Heart left ventricle (tissue), 16 donors: Measurements from ENCODE around the gene ELANE. TPM values are rescaled to one million over a fixed set of nuclear protein-coding genes. Genes with fewer than 3 reads are reported as not detected.

Source experiments
- ATAC-seq, 4 donors: fragments of 200-7000 bp; cut with Tn5 transposase; one replicate each; pipeline ENCODE4 v1.9.1; 2020 to 2022; ENCODE audit warnings: moderate library complexity in 4 of 4, mild to moderate bottlenecking in 3 of 4, moderate number of reproducible peaks in 1 of 4
- DNase-seq, 5 donors: peaks; one replicate each; pipeline ENCODE4 v3.0.0-alpha.2; 2020
- H3K27ac ChIP-seq, 12 donors: fragments of 200-600 bp; sonication (generic) in 4 of 12; one replicate each; pipeline versions ENCODE4 v1.5.0 to v1.8.0; 2016 to 2022; ENCODE audit warnings: mild to moderate bottlenecking in 2 of 12
- H3K27me3 ChIP-seq, 9 donors: fragments of 200-600 bp; sonication (generic) in 2 of 9; one replicate each; pipeline versions ENCODE4 v1.5.1 to v1.8.0; 2016 to 2022; ENCODE audit warnings: mild to moderate bottlenecking in 3 of 9
- H3K36me3 ChIP-seq, 9 donors: fragments of 200-600 bp; sonication (generic) in 2 of 9; one replicate each; pipeline versions ENCODE4 v1.5.0 to v1.8.0; 2018 to 2022; ENCODE audit warnings: mild to moderate bottlenecking in 2 of 9
- H3K4me1 ChIP-seq, 12 donors: fragments of 200-600 bp; sonication (generic) in 4 of 12; one replicate each; pipeline versions ENCODE4 v1.5.0 to v1.8.0; 2016 to 2022; ENCODE audit warnings: mild to moderate bottlenecking in 3 of 12
- H3K4me3 ChIP-seq, 12 donors: fragments of 200-600 bp; sonication (generic) in 4 of 12; one replicate each; pipeline versions ENCODE4 v1.5.0 to v1.8.0; 2017 to 2022; ENCODE audit warnings: mild to moderate bottlenecking in 9 of 12, moderate library complexity in 4 of 12
- H3K9me3 ChIP-seq, 12 donors: fragments of 200-600 bp; sonication (generic) in 4 of 12; one replicate each; pipeline versions ENCODE4 v1.5.0 to v1.8.0; 2016 to 2022; ENCODE audit warnings: mild to moderate bottlenecking in 1 of 12
- POLR2A ChIP-seq, 2 donors: fragments of 450-650 bp; IDR thresholded peaks; one replicate each; pipeline ENCODE4 v1.6.1; 2017; ENCODE audit warnings: antibody characterized with exemption in 2 of 2, mild to moderate bottlenecking in 2 of 2, moderate library complexity in 2 of 2
- WGBS, 4 donors: extraction: QIAGEN DNeasy Blood & Tissue Kit in 2 of 4; methylation state at CpG; one replicate each; pipeline versions ENCODE4 v1.1.5 to v1.1.7; 2013 to 2018; 5-methylcytosine and 5-hydroxymethylcytosine counted together
- intact Hi-C, 10 donors: fragments of 100-400 bp; cut with DNase I; formaldehyde crosslinking; loops; one replicate each; pipeline versions ENCODE4 v1.11.1 to v1.14.2; 2022
- polyA plus RNA-seq, 2 donors: library from polyadenylated mRNA; stranded (reverse); fragments of 200-250 nt; gene quantifications; one replicate each; pipeline ENCODE4 v1.2.3, GENCODE V29; 2013
- total RNA-seq, 9 donors: library from RNA; depleted of rRNA in 2 of 9; stranded (reverse); fragments of >200 nt in 2 of 9; fragmentation: NEBNext Ultra II Directional in 3 of 9; extraction: Animal tissue kit (Norgen Biotek cat#: 25700) in 3 of 9; gene quantifications; one replicate each; pipeline versions ENCODE4 v1.1.0 to v1.2.4, GENCODE V29; 2016 to 2023
- TF ChIP-seq, protein P1 (sequence below), 12 donors: fragments of 200-600 bp; sonication (generic) in 4 of 12; IDR thresholded peaks; one replicate each; pipeline versions ENCODE4 v1.5.0 to v1.8.0; 2018 to 2022; ENCODE audit warnings: antibody characterized with exemption in 12 of 12, mild to moderate bottlenecking in 5 of 12
- donor health status: ischemic (EF 13 %, LVEDD 7.1; RV severe dilation, severe dysfunction).
- donor health status: healthy with polysubstance abuse.
- donor health status: DM: no; HTN: yes; CAD: no.
- donor health status: DM: no; HTN: no; CAD: no.
- donor health status: ischemic (EF 25% LVEDD 6.9; RV normal size, moderate dysfunction).
- donor health status: ischemic (EF 25% LVEDD 5.7; RV mildly dilated, moderate dysfunction).
- donor health status: healthy.
- donor health status: DM: yes; HTN: yes; CAD: no.
- donor health status: ischemic (EF 35%, LVEDD 5.7; RV mildly dilated, moderate dysfunction).
- donor health status: nonischemic (EF 11% LVEDD 7.7; RV severe dilation, severe dysfunction).
- donor health status: DM: yes; HTN: yes; CAD: no.
- donor health status: PGD.
- donor health status: ischemic (EF 29% LVEDD 5.4; RV normal size, mild dysfunction).
- donor health status: nonischemic (EF 23%, LVEDD 6.1; RV moderate dilation, normal function).

The ELANE gene
- total and polyA plus RNA-seq, 11 donors: 0.42 to 1.8 (median 1.2) TPM; not detected in 5

DNA sequence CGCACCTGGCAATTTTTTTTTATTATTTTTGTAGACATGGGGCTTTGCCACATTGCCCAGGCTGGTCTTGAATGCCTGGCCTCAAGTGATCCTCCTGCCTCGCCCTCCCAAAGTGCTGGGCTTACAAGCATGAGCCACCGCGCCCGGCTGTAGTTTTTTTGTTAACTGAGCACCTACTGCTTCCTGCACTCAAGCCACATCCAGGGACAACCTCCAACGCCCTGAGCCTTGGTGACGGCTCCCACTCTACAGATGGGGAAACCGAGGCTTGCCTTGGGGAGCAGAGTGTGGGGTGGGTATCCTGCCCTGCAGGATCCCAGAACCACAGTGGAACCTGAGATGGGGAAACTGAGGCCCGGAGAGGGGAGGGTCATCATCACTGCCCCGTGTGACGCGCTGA is 3.0 kb downstream of the ELANE start:
- Histone ChIP-seq H3K4me1 (peaks cover 0 to 40% (median 9%) of the 10 kb centered on the region in 12 donors), H3K27me3 (peaks cover 9 to 63% (median 24%) of the 10 kb centered on the region in 9 donors), H3K9me3 (no peaks in the 10 kb centered on the region), H3K36me3 (no peaks in the 10 kb centered on the region), H3K4me3 (no peak overlapping the region), H3K27ac (no peak overlapping the region)
- 80 to 90% (median 87%) methylated on average over 5 to 12 of the region's 12 CpGs for WGBS, 4 donors
- TF ChIP-seq, protein P1, sequence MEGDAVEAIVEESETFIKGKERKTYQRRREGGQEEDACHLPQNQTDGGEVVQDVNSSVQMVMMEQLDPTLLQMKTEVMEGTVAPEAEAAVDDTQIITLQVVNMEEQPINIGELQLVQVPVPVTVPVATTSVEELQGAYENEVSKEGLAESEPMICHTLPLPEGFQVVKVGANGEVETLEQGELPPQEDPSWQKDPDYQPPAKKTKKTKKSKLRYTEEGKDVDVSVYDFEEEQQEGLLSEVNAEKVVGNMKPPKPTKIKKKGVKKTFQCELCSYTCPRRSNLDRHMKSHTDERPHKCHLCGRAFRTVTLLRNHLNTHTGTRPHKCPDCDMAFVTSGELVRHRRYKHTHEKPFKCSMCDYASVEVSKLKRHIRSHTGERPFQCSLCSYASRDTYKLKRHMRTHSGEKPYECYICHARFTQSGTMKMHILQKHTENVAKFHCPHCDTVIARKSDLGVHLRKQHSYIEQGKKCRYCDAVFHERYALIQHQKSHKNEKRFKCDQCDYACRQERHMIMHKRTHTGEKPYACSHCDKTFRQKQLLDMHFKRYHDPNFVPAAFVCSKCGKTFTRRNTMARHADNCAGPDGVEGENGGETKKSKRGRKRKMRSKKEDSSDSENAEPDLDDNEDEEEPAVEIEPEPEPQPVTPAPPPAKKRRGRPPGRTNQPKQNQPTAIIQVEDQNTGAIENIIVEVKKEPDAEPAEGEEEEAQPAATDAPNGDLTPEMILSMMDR (IDR thresholded peaks at IDR 0.05): no peak
- TF ChIP-seq POLR2A (IDR thresholded peaks at IDR 0.05): no peak
- ATAC-seq (no peak), DNase-seq (no peak)
- intact Hi-C loops: loop anchor here in 9 of 10 donors (5.0 to 10.0 kb wide), 5 partner anchors 67 to 127 kb away; partner anchors contain the start of gene WDR18 (in 2 of the 9)

DNA sequence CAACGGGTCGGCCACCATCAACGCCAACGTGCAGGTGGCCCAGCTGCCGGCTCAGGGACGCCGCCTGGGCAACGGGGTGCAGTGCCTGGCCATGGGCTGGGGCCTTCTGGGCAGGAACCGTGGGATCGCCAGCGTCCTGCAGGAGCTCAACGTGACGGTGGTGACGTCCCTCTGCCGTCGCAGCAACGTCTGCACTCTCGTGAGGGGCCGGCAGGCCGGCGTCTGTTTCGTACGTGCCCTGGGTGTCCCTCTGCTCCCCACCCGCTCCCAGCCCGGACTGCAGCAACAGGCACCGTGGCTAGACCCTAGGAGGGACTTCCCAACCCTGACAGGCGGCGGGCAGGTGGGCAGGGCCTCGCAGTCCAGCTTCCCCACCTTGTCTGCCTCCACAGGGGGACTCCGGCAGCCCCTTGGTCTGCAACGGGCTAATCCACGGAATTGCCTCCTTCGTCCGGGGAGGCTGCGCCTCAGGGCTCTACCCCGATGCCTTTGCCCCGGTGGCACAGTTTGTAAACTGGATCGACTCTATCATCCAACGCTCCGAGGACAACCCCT is 3.5 kb downstream of the ELANE start:
- 68 to 74% (median 71%) methylated on average over 31 to 40 of the region's 40 CpGs for WGBS, 4 donors
- no peak for TF ChIP-seq POLR2A (IDR thresholded peaks at IDR 0.05)
- TF ChIP-seq, protein P1 (IDR thresholded peaks at IDR 0.05): no peak
- no peaks in the 10 kb centered on the region for H3K9me3 ChIP-seq
- peaks cover 0 to 41% (median 6%) of the 10 kb centered on the region in 12 donors for H3K4me1 ChIP-seq
- H3K27me3 ChIP-seq: peaks cover 9 to 68% (median 29%) of the 10 kb centered on the region in 9 donors
- intact Hi-C loops: loop anchor here in 9 of 10 donors (2.0 to 10.0 kb wide), 6 partner anchors 65 to 127 kb away; partner anchors contain the start of gene WDR18 (in 2 of the 9)
- H3K27ac ChIP-seq: no peak overlapping the region
- no peak for ATAC-seq
- DNase-seq: peak in 1 of 5 donors; percentile 22
- H3K36me3 ChIP-seq: no peaks in the 10 kb centered on the region
- H3K4me3 ChIP-seq: no peak overlapping the region

DNA sequence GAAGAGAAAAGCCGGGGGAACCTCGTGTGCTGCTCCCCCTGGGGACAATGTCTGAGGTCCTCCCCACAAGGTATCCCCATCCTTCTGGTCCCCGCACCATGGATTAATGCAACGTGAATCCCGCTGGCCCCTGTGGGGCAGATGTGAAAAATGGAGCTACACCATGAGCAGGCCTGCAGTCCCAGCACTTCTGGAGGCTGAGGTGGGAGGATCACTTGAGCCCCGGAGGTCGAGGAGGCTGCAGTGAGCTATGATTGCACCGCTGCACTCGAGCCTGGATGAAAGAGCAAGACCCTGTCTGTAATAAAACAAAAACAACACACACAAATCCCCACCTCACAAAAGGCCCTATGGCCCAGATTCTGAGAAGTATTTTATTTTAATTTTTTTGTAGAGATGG is 6.2 kb downstream of the ELANE start:
- intact Hi-C loops: loop anchor here in 9 of 10 donors (5.0 to 10.0 kb wide), 5 partner anchors 64 to 124 kb away; partner anchors contain the start of gene WDR18 (in 2 of the 9)
- ATAC-seq: no peak
- Histone ChIP-seq H3K36me3 (no peaks in the 10 kb centered on the region), H3K4me1 (peaks cover 0 to 31% (median 2%) of the 10 kb centered on the region in 12 donors), H3K4me3 (no peak overlapping the region), H3K27ac (peak overlapping the region in 1 of 12 donors; percentile 40), H3K9me3 (no peaks in the 10 kb centered on the region), H3K27me3 (peaks cover under 1 to 52% (median 19%) of the 10 kb centered on the region in 9 donors)
- DNase-seq: no peak
- WGBS, 4 donors: 75 to 81% (median 79%) methylated on average over 9 of the region's 9 CpGs
- TF ChIP-seq, protein P1 (IDR thresholded peaks at IDR 0.05): no peak
- no peak for TF ChIP-seq POLR2A (IDR thresholded peaks at IDR 0.05)
